Natural killer cell (primary cell): ENCODE data around the gene MYLK. TPM values are rescaled to one million over a fixed set of nuclear protein-coding genes. Genes with fewer than 3 reads are reported as not detected.

Source experiments
- ATAC-seq, 3 donors: fragments of 150-1000 bp in 2 of 3; fragments of 200-7000 bp in 1 of 3; cut with Tn5 transposase; 1 replicate in 1 of 3; 2 replicates in 2 of 3; pipeline ENCODE4 v1.10.0; 2021; ENCODE audit warnings: mild to moderate bottlenecking in 2 of 3, moderate library complexity in 2 of 3
- DNase-seq, 2 donors: peaks; one replicate each; pipeline versions ENCODE4 v3.0.0 to v3.0.0-alpha.2; 2013 to 2021; ENCODE audit warnings: mixed read lengths in 1 of 2
- H3K27ac ChIP-seq: one replicate; pipeline ENCODE4 v1.5.1; 2013; ENCODE audit warnings: mild to moderate bottlenecking, low read length
- H3K27me3 ChIP-seq: one replicate; pipeline ENCODE4 v1.6.1; 2013; ENCODE audit warnings: low read length; ENCODE audit not compliant: control insufficient read depth, insufficient read depth
- H3K36me3 ChIP-seq: one replicate; pipeline ENCODE4 v1.6.1; 2013; ENCODE audit warnings: low read length; ENCODE audit not compliant: control insufficient read depth, insufficient read depth
- H3K4me1 ChIP-seq: one replicate; pipeline ENCODE4 v1.6.1; 2013; ENCODE audit warnings: low read length; ENCODE audit not compliant: control insufficient read depth, insufficient read depth
- H3K4me3 ChIP-seq: one replicate; pipeline ENCODE4 v1.5.1; 2013; ENCODE audit warnings: low read length
- H3K9me3 ChIP-seq: one replicate; pipeline ENCODE4 v1.6.1; 2013; ENCODE audit warnings: low read length; ENCODE audit not compliant: control insufficient read depth, insufficient read depth
- H3K27ac Mint-ChIP-seq, 2 donors: one replicate each; pipeline ENCODE4 v1.8.0; 2022; ENCODE audit warnings: mild to moderate bottlenecking in 2 of 2, mixed read lengths in 2 of 2, moderate library complexity in 1 of 2
- H3K27me3 Mint-ChIP-seq, 2 donors: one replicate each; pipeline ENCODE4 v1.8.0; 2022; ENCODE audit warnings: low read depth in 2 of 2, mixed read lengths in 2 of 2
- H3K36me3 Mint-ChIP-seq: one replicate; pipeline ENCODE4 v1.8.0; 2022; ENCODE audit warnings: mixed read lengths
- H3K4me1 Mint-ChIP-seq, 2 donors: one replicate each; pipeline ENCODE4 v1.8.0; 2022; ENCODE audit warnings: mixed read lengths in 2 of 2
- H3K4me3 Mint-ChIP-seq: one replicate; pipeline ENCODE4 v1.8.0; 2022; ENCODE audit warnings: mild to moderate bottlenecking, moderate library complexity, mixed read lengths
- H3K9me3 Mint-ChIP-seq, 2 donors: one replicate each; pipeline ENCODE4 v1.8.0; 2022; ENCODE audit warnings: mixed read lengths in 2 of 2
- CTCF ChIP-seq: fragments of 200-600 bp; IDR thresholded peaks from one replicate; pipeline ENCODE4 v1.8.0; 2022; ENCODE audit warnings: antibody characterized with exemption
- WGBS: methylation state at CpG from one replicate; pipeline ENCODE4 v1.1.7; 2013; ENCODE audit warnings: missing lambda C conversion rate; ENCODE audit not compliant: insufficient coverage; 5-methylcytosine and 5-hydroxymethylcytosine counted together
- intact Hi-C: fragments of 100-400 bp; cut with micrococcal nuclease; formaldehyde crosslinking; loops from one replicate; pipeline ENCODE4 v1.14.2; 2022
- total RNA-seq, 4 donors: library from RNA; stranded (reverse); fragments of 120-200 nt in 1 of 4; gene quantifications; one replicate each; pipeline versions ENCODE4 v1.2.3 to v1.2.4, GENCODE V29; 2013 to 2022

MYLK gene
- total RNA-seq, 3 donors from 2014 or later (not counting 1 experiment from before 2014, with no cell fraction given) = 0.39 to 5.4 (median 3.4) TPM

- Histone ChIP-seq H3K27me3 (no peaks in the 10 kb centered on the region), H3K4me1 (no peaks in the 10 kb centered on the region), H3K9me3 (no peaks in the 10 kb centered on the region), H3K36me3 (no peaks in the 10 kb centered on the region), H3K27ac (no peak overlapping the region), H3K4me3 (no peak overlapping the region)
- H3K4me1 Mint-ChIP-seq = no peaks in the 10 kb centered on the region
- DNase-seq = no peak
- ATAC-seq = no peak
- TF ChIP-seq CTCF = no peak
- no peaks in the 10 kb centered on the region for H3K9me3 Mint-ChIP-seq
- H3K27me3 Mint-ChIP-seq = no peaks in the 10 kb centered on the region
- 17% methylated on average over 1 of the region's 1 CpG for WGBS
- no peak overlapping the region for H3K4me3 Mint-ChIP-seq
- no peak overlapping the region for H3K27ac Mint-ChIP-seq
- H3K36me3 Mint-ChIP-seq = no peaks in the 10 kb centered on the region
- intact Hi-C loops = no loop called here
Measured at GRCh38 chr3:123750209-123750608, 133.9 kb downstream of the MYLK start.

GRCh38 chr3:123749711-123750110 is 134.4 kb downstream of the MYLK start:
- H3K4me3 Mint-ChIP-seq = no peak overlapping the region
- no peaks in the 10 kb centered on the region for H3K36me3 Mint-ChIP-seq
- Histone ChIP-seq H3K36me3 (no peaks in the 10 kb centered on the region), H3K27ac (no peak overlapping the region), H3K9me3 (no peaks in the 10 kb centered on the region), H3K4me3 (no peak overlapping the region), H3K27me3 (no peaks in the 10 kb centered on the region), H3K4me1 (no peaks in the 10 kb centered on the region)
- ATAC-seq (no peak), DNase-seq (no peak)
- H3K27me3 Mint-ChIP-seq = no peaks in the 10 kb centered on the region
- TF ChIP-seq CTCF = no peak
- H3K27ac Mint-ChIP-seq = no peak overlapping the region
- H3K9me3 Mint-ChIP-seq = no peaks in the 10 kb centered on the region
- H3K4me1 Mint-ChIP-seq = no peaks in the 10 kb centered on the region
- intact Hi-C loops = no loop called here

- H3K4me1 Mint-ChIP-seq = no peaks in the 10 kb centered on the region
- Histone ChIP-seq H3K9me3 (no peaks in the 10 kb centered on the region), H3K36me3 (no peaks in the 10 kb centered on the region), H3K4me1 (no peaks in the 10 kb centered on the region), H3K4me3 (no peak overlapping the region), H3K27ac (no peak overlapping the region), H3K27me3 (no peaks in the 10 kb centered on the region)
- H3K9me3 Mint-ChIP-seq = no peaks in the 10 kb centered on the region
- peaks cover 0 to 6% of the 10 kb centered on the region in 2 donors for H3K27me3 Mint-ChIP-seq
- DNase-seq (no peak), ATAC-seq (no peak)
- no peak overlapping the region for H3K27ac Mint-ChIP-seq
- no peak overlapping the region for H3K4me3 Mint-ChIP-seq
- intact Hi-C loops = no loop called here
- WGBS = 75% methylated on average over 1 of the region's 1 CpG
- H3K36me3 Mint-ChIP-seq = no peaks in the 10 kb centered on the region
- TF ChIP-seq CTCF = no peak
Measured at GRCh38 chr3:123745184-123745855, 138.8 kb downstream of the MYLK start.

GRCh38 chr3:123744064-123744463 is 140.1 kb downstream of the MYLK start:
- Histone ChIP-seq H3K27ac (no peak overlapping the region), H3K36me3 (no peaks in the 10 kb centered on the region), H3K27me3 (no peaks in the 10 kb centered on the region), H3K4me1 (no peaks in the 10 kb centered on the region), H3K4me3 (no peak overlapping the region), H3K9me3 (no peaks in the 10 kb centered on the region)
- H3K4me1 Mint-ChIP-seq = no peaks in the 10 kb centered on the region
- ATAC-seq (no peak), DNase-seq (no peak)
- TF ChIP-seq CTCF = no peak
- peaks cover 0 to 6% of the 10 kb centered on the region in 2 donors for H3K27me3 Mint-ChIP-seq
- WGBS = 77% methylated on average over 2 of the region's 6 CpGs
- intact Hi-C loops = no loop called here
- H3K27ac Mint-ChIP-seq = no peak overlapping the region
- H3K9me3 Mint-ChIP-seq = no peaks in the 10 kb centered on the region
- no peaks in the 10 kb centered on the region for H3K36me3 Mint-ChIP-seq
- no peak overlapping the region for H3K4me3 Mint-ChIP-seq
